GM12873 (cell line): Measurements from ENCODE around the gene PNCK.

Experiments used
- TF ChIP-seq, protein P1 (sequence below): IDR thresholded peaks from 2 replicates; pipeline ENCODE4 v1.5.1; 2012; ENCODE audit warnings: low read depth, mild to moderate bottlenecking, moderate library complexity, low read length, control low read depth; ENCODE audit not compliant: insufficient read depth; ENCODE audit errors: missing control alignments

The PNCK gene

DNA sequence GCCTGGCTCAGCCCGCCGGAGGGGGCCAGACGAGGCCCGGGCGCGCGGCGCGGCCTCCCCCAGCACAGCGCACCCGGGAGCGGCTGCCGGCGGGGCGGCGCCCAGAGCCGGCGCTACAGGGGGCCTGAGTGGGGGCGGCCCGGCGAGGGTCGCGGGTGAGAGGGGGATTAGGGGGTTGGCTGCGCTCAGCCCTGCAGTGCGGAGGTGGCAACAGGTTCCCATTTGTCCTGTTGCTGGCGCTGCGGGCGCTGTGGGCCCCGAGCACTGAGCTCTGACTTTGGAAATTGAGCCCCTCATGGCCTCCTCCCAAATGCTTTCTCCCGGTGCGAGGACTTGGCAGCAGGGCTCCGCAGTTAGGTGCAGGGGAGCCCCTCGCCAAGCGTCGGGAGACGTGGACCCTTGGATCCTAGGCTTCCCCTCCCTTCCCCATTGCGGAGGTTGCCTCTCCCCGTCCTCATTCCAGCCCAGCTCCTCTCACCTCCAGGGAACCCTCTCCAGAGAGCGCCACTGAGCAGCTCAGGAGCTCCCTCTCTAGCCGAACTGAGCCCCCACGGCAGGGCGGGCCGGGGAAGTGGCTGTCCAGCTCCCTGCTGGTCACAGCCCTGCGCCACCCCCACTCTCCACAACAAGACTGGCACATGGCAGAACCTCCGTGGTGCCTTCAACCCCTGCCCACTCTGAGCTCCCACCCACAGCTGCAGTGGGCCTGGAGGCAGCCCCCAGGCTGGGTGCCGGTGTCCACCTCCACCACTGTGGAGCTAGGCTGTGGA, 29.1 kb downstream of the PNCK start:
- TF ChIP-seq, protein P1, sequence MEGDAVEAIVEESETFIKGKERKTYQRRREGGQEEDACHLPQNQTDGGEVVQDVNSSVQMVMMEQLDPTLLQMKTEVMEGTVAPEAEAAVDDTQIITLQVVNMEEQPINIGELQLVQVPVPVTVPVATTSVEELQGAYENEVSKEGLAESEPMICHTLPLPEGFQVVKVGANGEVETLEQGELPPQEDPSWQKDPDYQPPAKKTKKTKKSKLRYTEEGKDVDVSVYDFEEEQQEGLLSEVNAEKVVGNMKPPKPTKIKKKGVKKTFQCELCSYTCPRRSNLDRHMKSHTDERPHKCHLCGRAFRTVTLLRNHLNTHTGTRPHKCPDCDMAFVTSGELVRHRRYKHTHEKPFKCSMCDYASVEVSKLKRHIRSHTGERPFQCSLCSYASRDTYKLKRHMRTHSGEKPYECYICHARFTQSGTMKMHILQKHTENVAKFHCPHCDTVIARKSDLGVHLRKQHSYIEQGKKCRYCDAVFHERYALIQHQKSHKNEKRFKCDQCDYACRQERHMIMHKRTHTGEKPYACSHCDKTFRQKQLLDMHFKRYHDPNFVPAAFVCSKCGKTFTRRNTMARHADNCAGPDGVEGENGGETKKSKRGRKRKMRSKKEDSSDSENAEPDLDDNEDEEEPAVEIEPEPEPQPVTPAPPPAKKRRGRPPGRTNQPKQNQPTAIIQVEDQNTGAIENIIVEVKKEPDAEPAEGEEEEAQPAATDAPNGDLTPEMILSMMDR, result no peak

DNA sequence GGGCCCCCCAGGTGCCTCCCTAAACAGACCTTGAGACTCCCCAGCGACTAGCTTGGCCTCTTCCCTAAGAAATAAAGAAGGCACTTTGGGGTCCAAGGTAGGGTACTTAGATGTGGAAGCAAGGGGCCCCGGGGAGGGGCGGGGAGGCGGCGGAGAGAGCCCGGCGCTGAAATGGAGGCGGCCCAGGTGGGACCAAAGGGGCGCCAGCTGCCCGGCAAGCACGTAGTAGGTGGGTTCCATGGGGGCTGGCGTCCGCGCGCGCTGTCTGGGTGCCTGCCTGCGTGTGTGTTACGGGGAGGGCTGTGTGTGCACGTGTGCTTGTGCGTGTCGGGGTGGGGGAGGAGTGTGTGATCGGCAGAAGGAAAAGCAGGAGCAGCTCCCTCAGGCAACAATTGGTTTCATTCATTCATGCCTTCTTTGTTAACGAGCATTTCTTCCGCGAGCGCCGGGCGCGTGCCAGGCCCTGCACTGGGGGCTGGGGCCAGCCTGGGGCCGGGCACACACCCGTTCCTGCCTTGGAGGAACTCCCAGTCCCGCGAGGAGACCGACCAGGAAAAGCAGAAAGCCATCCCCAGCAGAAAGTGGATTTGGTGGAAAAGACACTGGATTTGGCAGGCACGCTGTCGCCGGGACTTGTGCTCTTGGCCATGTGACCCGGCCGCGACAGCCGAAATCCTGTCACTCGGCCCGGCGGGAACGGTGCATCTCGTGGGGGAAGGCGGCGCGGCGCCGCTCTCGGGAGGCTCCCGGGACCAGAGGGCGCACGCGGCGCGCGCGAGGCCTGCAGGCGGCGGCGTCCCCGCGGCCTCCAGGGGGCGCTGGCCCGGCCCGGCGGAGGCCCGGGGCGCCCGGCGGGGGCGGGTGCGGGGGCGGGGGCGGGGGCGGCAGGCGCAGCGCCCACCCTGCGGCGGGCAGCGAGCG, 29.9 kb downstream of the PNCK start:
- TF ChIP-seq, protein P1, result peak; percentile 4

DNA sequence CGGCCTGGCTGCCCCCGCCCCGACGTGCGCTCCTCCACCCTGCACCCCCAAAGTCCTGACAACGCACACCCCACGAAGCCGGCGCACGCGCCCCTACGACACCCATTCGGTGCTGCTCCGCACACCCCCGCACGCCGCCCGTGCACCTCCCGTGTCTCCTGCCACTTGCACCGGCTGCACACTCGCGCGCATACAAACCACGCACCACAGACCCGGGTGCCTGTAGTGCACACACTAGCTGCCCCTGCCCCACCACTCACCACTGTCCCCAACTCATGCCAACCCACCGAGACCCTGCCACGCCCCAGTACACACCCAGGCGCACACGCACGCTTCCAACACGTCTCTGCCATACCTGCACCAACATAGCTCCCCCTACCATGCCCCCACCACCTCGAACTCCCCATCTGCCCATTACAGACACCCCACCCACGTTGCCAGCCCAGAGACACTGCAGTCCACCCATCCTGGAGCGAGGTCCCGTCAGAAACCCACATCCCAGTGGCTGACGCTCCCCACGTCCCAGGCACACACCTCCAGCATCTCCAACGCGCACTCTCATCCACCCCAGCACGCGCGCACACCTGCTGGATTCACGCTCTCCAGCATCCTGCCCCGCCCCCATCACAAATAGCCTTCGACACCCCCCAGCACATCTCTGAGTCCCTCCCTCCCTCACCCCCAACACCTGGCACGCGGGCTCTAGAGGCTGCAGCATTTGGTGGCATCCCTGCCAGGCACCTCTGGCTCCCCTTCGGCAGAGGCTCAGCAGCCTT, 30.8 kb downstream of the PNCK start:
- TF ChIP-seq, protein P1, result no peak

DNA sequence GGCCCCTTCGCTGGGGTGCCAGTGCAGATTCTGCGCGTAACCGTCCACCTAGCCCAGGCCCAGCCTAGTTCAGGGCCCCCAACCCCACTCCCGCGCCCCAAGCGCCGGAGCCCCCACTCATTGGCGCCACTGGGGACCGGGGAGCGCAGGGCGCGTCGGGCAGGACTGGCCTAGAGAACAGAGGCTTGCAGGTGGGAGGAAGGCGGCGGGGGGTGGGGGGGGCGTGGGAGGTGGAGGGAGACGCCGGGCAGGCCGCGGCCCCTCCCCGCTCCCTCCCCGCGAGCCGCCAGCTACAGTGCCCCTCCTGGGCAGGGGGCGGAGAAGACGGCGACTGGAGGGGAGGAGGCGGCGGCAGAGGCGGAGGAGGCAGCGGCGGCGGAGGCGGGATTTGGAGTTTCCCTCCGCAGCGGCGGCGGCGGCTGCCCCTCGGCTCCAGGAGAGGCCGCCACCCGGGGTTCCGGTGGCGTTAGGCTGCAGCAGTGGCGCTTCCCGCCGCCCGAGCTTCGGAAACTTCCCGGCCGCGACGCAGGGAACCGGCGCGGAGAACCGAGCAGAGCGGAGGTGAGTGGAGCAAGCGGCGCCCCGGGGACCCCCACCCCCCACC, 31.5 kb downstream of the PNCK start:
- TF ChIP-seq, protein P1, result no peak

- TF ChIP-seq, protein P1, result no peak
These were observed 32.0 kb downstream of the PNCK start for GRCh38 chrX:153641627-153642026.

GRCh38 chrX:153640736-153641575, 32.7 kb downstream of the PNCK start:
- TF ChIP-seq, protein P1, result no peak
